Measurements from ENCODE around the gene KYNU. TPM values are rescaled to one million over a fixed set of nuclear protein-coding genes. Genes with fewer than 3 reads are reported as not detected.

The KYNU gene
- total RNA-seq, 1 donor from 2014 or later = 2.7 TPM

DNA sequence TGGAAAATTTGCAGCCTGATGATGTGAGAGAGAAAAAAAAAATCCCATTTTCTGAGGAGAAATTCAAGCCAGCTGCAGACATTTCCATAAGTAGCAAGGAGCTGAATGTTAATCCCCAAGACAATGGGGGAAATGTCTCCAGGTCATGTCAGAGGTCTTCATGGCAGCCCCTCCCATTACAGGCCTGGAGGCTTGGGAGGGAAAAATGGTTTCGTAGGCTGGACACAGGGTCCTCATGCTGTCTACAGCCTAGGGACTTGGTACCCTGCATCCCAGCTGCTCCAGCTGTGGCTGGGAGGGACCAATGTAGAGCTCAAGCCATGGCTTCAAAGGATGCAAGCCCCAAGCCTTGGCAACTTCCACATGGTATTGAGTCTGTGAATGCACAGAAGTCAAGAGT, 198.2 kb downstream of the KYNU start:
- DNase-seq (ENCODE audit: low read depth) = no peak
- TF ChIP-seq, protein P1, sequence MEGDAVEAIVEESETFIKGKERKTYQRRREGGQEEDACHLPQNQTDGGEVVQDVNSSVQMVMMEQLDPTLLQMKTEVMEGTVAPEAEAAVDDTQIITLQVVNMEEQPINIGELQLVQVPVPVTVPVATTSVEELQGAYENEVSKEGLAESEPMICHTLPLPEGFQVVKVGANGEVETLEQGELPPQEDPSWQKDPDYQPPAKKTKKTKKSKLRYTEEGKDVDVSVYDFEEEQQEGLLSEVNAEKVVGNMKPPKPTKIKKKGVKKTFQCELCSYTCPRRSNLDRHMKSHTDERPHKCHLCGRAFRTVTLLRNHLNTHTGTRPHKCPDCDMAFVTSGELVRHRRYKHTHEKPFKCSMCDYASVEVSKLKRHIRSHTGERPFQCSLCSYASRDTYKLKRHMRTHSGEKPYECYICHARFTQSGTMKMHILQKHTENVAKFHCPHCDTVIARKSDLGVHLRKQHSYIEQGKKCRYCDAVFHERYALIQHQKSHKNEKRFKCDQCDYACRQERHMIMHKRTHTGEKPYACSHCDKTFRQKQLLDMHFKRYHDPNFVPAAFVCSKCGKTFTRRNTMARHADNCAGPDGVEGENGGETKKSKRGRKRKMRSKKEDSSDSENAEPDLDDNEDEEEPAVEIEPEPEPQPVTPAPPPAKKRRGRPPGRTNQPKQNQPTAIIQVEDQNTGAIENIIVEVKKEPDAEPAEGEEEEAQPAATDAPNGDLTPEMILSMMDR (IDR thresholded peaks at IDR 0.05; ENCODE audit: insufficient read depth, low read length, poor library complexity, severe bottlenecking) = no peak
- H3K4me3 ChIP-seq (ENCODE audit: low read depth, low read length) = no peak overlapping the region
- no peaks in the 10 kb centered on the region for H3K27me3 ChIP-seq (ENCODE audit: control insufficient read depth, insufficient read depth, low read length)
- H3K36me3 ChIP-seq (ENCODE audit: control insufficient read depth, insufficient read depth, low read length) = no peaks in the 10 kb centered on the region

DNA sequence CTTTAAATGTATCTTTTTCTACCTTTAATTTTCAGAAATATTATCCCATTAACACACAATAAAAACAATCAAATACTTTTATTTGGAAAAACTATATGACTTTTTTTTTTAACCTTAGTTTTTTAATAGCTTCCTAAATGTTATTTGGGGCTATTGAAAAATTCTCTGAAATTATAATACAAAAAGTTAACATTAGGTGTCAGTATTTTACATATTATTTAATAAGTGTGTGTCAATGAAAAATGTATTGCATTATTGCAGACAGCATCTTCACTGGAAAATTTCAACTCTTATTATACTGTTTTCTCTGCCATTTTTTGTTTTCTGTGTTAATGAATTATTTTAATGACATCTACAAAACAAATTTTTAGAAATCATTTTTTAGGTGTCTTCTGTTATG, 200.6 kb downstream of the KYNU start:
- DNase-seq (ENCODE audit: low read depth) = no peak
- H3K36me3 ChIP-seq (ENCODE audit: control insufficient read depth, insufficient read depth, low read length) = no peaks in the 10 kb centered on the region
- TF ChIP-seq, protein P1 (IDR thresholded peaks at IDR 0.05; ENCODE audit: insufficient read depth, low read length, poor library complexity, severe bottlenecking) = no peak

DNA sequence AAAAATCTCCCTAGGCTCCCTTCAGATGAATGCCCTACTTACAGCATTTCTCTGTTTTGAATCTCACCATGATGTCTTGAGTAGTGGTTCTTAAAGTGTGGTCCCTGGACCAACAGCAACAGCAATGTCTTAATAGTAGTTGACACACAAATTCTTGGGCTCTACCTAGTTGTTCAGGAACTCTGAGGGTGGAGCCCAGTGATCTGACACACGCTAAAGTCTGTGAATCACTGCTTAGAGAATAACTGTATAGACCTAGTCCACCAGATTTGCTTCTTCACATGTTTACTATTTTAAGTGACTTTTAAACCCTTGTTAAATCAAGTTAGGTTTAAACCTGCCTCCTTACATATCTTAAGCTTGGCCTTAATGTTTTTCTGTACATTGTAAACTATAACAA, 204.2 kb downstream of the KYNU start:
- H3K36me3 ChIP-seq (ENCODE audit: control insufficient read depth, insufficient read depth, low read length) = no peaks in the 10 kb centered on the region
- TF ChIP-seq, protein P1 (IDR thresholded peaks at IDR 0.05; ENCODE audit: insufficient read depth, low read length, poor library complexity, severe bottlenecking) = no peak
- DNase-seq (ENCODE audit: low read depth) = no peak
- no peaks in the 10 kb centered on the region for H3K27me3 ChIP-seq (ENCODE audit: control insufficient read depth, insufficient read depth, low read length)
- H3K4me3 ChIP-seq (ENCODE audit: low read depth, low read length) = no peak overlapping the region

More for the DNA sequence above, 200.6 kb downstream of the KYNU start:
- no peaks in the 10 kb centered on the region for H3K27me3 ChIP-seq (ENCODE audit: control insufficient read depth, insufficient read depth, low read length)
- H3K4me3 ChIP-seq (ENCODE audit: low read depth, low read length) = no peak overlapping the region

DNA sequence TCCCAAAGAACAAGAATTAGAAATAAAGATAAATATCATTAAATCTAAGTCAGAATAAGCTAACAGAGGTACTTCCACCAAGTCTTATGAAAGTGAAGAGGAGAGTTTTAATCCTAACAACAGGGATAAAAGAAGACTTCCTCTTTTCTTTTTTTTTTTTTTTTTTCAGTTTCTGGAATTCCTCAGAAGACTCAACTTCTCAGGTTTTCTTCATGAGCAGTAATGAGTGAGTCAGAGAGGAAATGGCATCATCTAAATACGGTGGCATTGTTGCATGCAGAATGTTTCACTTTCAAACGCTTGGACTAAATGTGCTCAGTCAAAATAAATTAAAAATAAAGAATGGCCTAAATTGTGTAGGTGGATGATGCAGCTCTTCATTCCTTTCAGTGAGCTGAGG, 206.2 kb downstream of the KYNU start:
- Histone ChIP-seq H3K27me3 (ENCODE audit: control insufficient read depth, insufficient read depth, low read length) (no peaks in the 10 kb centered on the region), H3K4me3 (ENCODE audit: low read depth, low read length) (no peak overlapping the region), H3K36me3 (ENCODE audit: control insufficient read depth, insufficient read depth, low read length) (no peaks in the 10 kb centered on the region)
- TF ChIP-seq, protein P1 (IDR thresholded peaks at IDR 0.05; ENCODE audit: insufficient read depth, low read length, poor library complexity, severe bottlenecking) = no peak
- peak; percentile 80 for DNase-seq (ENCODE audit: low read depth)

DNA sequence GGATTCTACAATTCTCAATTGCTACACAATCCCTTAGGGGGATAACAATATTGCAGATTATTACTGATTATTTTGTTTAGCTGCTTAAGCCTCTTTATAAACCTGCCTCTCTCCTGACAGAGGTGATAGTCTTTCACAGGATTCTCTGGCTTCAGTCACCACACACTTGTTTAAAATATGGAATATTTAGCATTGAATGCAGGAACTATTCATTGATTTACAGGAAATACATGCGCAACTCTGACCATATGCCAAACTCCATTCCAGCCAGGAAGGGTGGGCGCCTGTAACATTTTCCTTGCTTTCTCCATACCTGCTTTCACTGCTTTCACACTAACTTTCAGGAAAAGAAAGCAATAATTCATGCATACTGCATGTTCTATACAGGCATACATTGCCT, 207.0 kb downstream of the KYNU start:
- no peak for DNase-seq (ENCODE audit: low read depth)
- no peak overlapping the region for H3K4me3 ChIP-seq (ENCODE audit: low read depth, low read length)
- TF ChIP-seq, protein P1 (IDR thresholded peaks at IDR 0.05; ENCODE audit: insufficient read depth, low read length, poor library complexity, severe bottlenecking) = no peak
- H3K27me3 ChIP-seq (ENCODE audit: control insufficient read depth, insufficient read depth, low read length) = no peaks in the 10 kb centered on the region
- no peaks in the 10 kb centered on the region for H3K36me3 ChIP-seq (ENCODE audit: control insufficient read depth, insufficient read depth, low read length)

DNA sequence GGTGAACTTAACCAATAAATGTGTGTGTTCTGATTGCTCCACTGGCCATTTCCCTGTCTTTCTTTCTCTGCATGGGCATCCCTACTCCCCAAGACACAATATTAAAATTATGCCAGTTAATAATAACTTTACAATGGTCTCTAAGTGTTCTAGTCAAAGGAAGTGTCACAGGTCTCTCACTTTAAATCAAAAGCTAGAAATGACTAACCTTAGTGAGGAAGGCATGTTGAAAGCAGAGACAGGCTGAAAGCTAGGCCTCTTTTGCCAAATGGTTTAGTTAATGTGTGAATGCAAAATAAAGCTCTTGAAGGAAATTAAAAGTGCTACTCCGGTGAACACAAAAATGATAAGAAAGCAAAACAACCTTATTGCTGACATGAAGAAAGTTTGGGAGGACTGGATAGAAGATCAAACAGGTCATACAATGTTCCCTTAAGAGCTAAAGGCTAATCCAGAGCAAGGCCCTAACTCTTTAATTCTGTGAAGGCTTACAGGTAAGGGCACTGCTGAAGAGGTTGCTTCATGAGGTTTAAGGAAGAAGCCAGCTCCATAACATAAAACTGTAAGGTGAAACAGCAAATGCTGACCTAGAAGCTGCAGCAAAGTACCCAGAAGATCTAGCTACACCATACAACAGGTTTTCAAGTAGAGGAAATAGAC, 207.8 kb downstream of the KYNU start:
- no peak for DNase-seq (ENCODE audit: low read depth)
- Histone ChIP-seq H3K27me3 (ENCODE audit: control insufficient read depth, insufficient read depth, low read length) (no peaks in the 10 kb centered on the region), H3K4me3 (ENCODE audit: low read depth, low read length) (no peak overlapping the region), H3K36me3 (ENCODE audit: control insufficient read depth, insufficient read depth, low read length) (no peaks in the 10 kb centered on the region)
- TF ChIP-seq, protein P1 (IDR thresholded peaks at IDR 0.05; ENCODE audit: insufficient read depth, low read length, poor library complexity, severe bottlenecking) = no peak

Measured in kidney epithelial cell (primary cell).